Thyroid gland (tissue), 4 donors: ENCODE data around the gene HYAL3. TPM values are rescaled to one million over a fixed set of nuclear protein-coding genes. Genes with fewer than 3 reads are reported as not detected.

Experiments
- DNase-seq, 2 donors: peaks; one replicate each; pipeline ENCODE4 v3.0.0-alpha.2; 2019
- H3K27ac ChIP-seq, 3 donors: fragments of 200-600 bp; sonication (generic); 1 replicate in 2 of 3; 2 replicates in 1 of 3; pipeline ENCODE4 v1.5.1; 2016 to 2019; ENCODE audit warnings: mild to moderate bottlenecking in 1 of 3, moderate library complexity in 1 of 3
- H3K27me3 ChIP-seq: fragments of 200-600 bp; sonication (generic); one replicate; pipeline ENCODE4 v1.5.1; 2019
- H3K36me3 ChIP-seq, 2 donors: fragments of 200-600 bp; sonication (generic); one replicate each; pipeline ENCODE4 v1.5.1; 2016 to 2019
- H3K4me1 ChIP-seq, 2 donors: fragments of 200-600 bp; sonication (generic); one replicate each; pipeline ENCODE4 v1.5.1; 2017 to 2019
- H3K4me3 ChIP-seq, 3 donors: fragments of 200-600 bp; sonication (generic); replicated peaks in 1 of 3; 1 replicate in 2 of 3; 2 replicates in 1 of 3; pipeline ENCODE4 v1.5.1; 2016; ENCODE audit warnings: mild to moderate bottlenecking in 1 of 3
- H3K9me3 ChIP-seq: fragments of 200-600 bp; sonication (generic); one replicate; pipeline ENCODE4 v1.5.1; 2017
- POLR2A ChIP-seq, 2 donors: fragments of 450-650 bp; IDR thresholded peaks; one replicate each; pipeline ENCODE4 v1.6.1; 2017; ENCODE audit warnings: antibody characterized with exemption in 2 of 2, mild to moderate bottlenecking in 2 of 2, moderate library complexity in 1 of 2
- WGBS, 2 donors: methylation state at CpG; one replicate each; pipeline ENCODE4 v1.1.5; 2017; 5-methylcytosine and 5-hydroxymethylcytosine counted together
- intact Hi-C: fragments of 100-400 bp; cut with DNase I; formaldehyde crosslinking; loops from one replicate; pipeline ENCODE4 v1.15.1; 2023
- total RNA-seq, 4 donors: library from RNA; depleted of rRNA; stranded (reverse); fragments of >200 nt; gene quantifications; one replicate each; pipeline ENCODE4 v1.2.3, GENCODE V29; 2016
- TF ChIP-seq, protein P1 (sequence below), 6 experiments: fragments of 200-600 bp in 3 of 6; fragments of 450-650 bp in 3 of 6; sonication (generic) in 3 of 6; IDR thresholded peaks; one replicate each; pipeline ENCODE4 v1.5.1; 2016 to 2019; ENCODE audit warnings: antibody characterized with exemption in 6 of 6, mild to moderate bottlenecking in 2 of 6, inconsistent platforms in 1 of 6, moderate library complexity in 1 of 6

Gene HYAL3
- total RNA-seq, 4 donors from 2014 or later: 2.7 to 6.7 (median 3.8) TPM

DNA sequence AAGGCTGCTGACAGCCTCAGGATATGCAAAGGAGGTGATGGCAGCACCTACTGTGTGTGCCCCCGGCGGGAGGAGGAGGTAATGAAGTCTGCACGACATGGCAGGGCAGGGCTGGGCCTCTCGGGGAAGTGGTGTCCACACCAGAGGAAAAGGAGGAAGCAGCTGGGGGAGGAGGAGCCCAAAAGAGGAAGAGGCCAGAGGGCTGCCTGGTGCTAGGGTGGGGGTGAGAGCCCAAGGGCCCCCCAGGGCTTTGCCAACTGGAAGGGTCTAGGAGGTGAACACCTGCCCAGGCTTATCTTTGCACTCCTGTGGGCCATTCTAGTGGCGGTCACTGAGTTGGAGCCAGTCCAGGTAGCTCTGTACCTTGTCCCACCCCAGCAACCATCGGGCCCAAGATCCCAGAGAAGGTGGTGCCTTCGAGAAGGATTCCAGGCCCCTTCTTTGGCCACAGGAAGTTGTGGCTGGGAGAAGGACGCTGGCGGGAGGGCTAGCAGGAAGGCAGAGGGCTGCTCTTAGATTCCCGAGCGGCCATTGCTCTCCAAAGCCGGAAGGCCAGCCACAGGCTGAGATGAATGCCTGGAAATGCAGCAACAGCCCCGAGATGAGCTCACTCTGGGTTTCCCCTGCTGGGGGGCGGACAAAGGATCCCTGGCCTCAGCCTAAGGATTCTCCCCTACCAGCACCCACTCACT, 56.2 kb downstream of the HYAL3 start:
- Histone ChIP-seq H3K36me3 (peaks cover 3 to 4% of the 10 kb centered on the region in 2 donors), H3K4me3 (no peak overlapping the region), H3K4me1 (peaks cover 45 to 90% of the 10 kb centered on the region in 2 donors), H3K9me3 (no peaks in the 10 kb centered on the region), H3K27me3 (no peaks in the 10 kb centered on the region), H3K27ac (peak overlapping the region; percentile 52 to 86 (median 69))
- WGBS, 2 donors: 37 to 54% methylated on average over 12 to 13 of the region's 14 CpGs
- no peak for DNase-seq
- TF ChIP-seq, protein P1, sequence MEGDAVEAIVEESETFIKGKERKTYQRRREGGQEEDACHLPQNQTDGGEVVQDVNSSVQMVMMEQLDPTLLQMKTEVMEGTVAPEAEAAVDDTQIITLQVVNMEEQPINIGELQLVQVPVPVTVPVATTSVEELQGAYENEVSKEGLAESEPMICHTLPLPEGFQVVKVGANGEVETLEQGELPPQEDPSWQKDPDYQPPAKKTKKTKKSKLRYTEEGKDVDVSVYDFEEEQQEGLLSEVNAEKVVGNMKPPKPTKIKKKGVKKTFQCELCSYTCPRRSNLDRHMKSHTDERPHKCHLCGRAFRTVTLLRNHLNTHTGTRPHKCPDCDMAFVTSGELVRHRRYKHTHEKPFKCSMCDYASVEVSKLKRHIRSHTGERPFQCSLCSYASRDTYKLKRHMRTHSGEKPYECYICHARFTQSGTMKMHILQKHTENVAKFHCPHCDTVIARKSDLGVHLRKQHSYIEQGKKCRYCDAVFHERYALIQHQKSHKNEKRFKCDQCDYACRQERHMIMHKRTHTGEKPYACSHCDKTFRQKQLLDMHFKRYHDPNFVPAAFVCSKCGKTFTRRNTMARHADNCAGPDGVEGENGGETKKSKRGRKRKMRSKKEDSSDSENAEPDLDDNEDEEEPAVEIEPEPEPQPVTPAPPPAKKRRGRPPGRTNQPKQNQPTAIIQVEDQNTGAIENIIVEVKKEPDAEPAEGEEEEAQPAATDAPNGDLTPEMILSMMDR (IDR thresholded peaks at IDR 0.05): no peak
- no peak for TF ChIP-seq POLR2A (IDR thresholded peaks at IDR 0.05)
- intact Hi-C loops: no loop called here

Other genes starting within 250 kb of the HYAL3 start
- 100 to 1,000 TPM; 230 to 337 (median 268) TPM for gene RBM5, start 210.5 kb downstream of the HYAL3 start, total RNA-seq
- 10 to 100 TPM; 13.2 to 44.2 (median 38.2) TPM for gene SEMA3F, start 144.1 kb downstream of the HYAL3 start, total RNA-seq
- gene GNAT1, start 107.8 kb downstream of the HYAL3 start, total RNA-seq: not detected
- gene SLC38A3, start 94.1 kb downstream of the HYAL3 start, total RNA-seq: 1 to 10 TPM; 1.1 to 5.0 (median 3.6) TPM
- 100 to 1,000 TPM; 111 to 171 (median 142) TPM for gene GNAI2, start 63.2 kb downstream of the HYAL3 start, total RNA-seq
- 10 to 100 TPM; 21.0 to 31.0 (median 26.5) TPM for gene SEMA3B, start 30.3 kb downstream of the HYAL3 start, total RNA-seq
- gene LSMEM2, start 20.3 kb downstream of the HYAL3 start, total RNA-seq: not detected
- 10 to 100 TPM; 63.9 to 96.5 (median 88.4) TPM for gene IFRD2, start 7.0 kb downstream of the HYAL3 start, total RNA-seq
- 10 to 100 TPM in 2 of 4 donors, 1 to 10 TPM in 2; 6.9 to 15.2 (median 10.8) TPM for gene NAA80, start within 50 bp of the HYAL3 start, total RNA-seq
- gene HYAL1, start 4.2 kb upstream of the HYAL3 start, total RNA-seq: 10 to 100 TPM in 2 of 4 donors, 1 to 10 TPM in 2; 5.8 to 13.8 (median 9.7) TPM
- gene HYAL2, start 23.3 kb upstream of the HYAL3 start, total RNA-seq: 100 to 1,000 TPM; 133 to 206 (median 158) TPM
- 10 to 100 TPM; 28.7 to 63.7 (median 42.3) TPM for gene TUSC2, start 28.8 kb upstream of the HYAL3 start, total RNA-seq
- 10 to 100 TPM; 18.9 to 42.6 (median 24.8) TPM for gene RASSF1, start 41.4 kb upstream of the HYAL3 start, total RNA-seq
- gene ZMYND10, start 46.3 kb upstream of the HYAL3 start, total RNA-seq: 1 to 10 TPM; 3.6 to 8.1 (median 4.4) TPM
- 10 to 100 TPM; 13.4 to 30.6 (median 24.7) TPM for gene NPRL2, start 51.4 kb upstream of the HYAL3 start, total RNA-seq
- 10 to 100 TPM; 23.6 to 66.0 (median 43.6) TPM for gene CYB561D2, start 51.5 kb upstream of the HYAL3 start, total RNA-seq
- 100 to 1,000 TPM in 1 of 4 donors, 10 to 100 TPM in 3; 70.0 to 111 (median 85.1) TPM for gene TMEM115, start 60.1 kb upstream of the HYAL3 start, total RNA-seq
- gene CACNA2D2, start 204.2 kb upstream of the HYAL3 start, total RNA-seq: 1 to 10 TPM; 1.5 to 3.3 (median 2.9) TPM